PC-9 (cell line): ENCODE results near the gene BMERB1. TPM values are rescaled to one million over a fixed set of nuclear protein-coding genes. Genes with fewer than 3 reads are reported as not detected.

Experiments used
- BruUV-seq: library from RNA; stranded (reverse); fragments of 400-500 nt; replicated peaks from 2 replicates; lab custom pipeline; 2021; lab: Mats Ljungman, UMichigan
- CTCF ChIA-PET: fragments of 300-600 bp; sonication (Branson Sonifier 250); formaldehyde crosslinking; loops from one replicate; lab custom pipeline; 2022; ENCODE audit warnings: antibody characterized with exemption; lab: Charles Lee
- POLR2A ChIA-PET: fragments of 300-600 bp; sonication (Branson Sonifier 250); formaldehyde crosslinking; loops from one replicate; lab custom pipeline; 2022; ENCODE audit warnings: antibody characterized with exemption; ENCODE audit not compliant: unreplicated experiment; lab: Charles Lee
- DNase-seq, 2 experiments: peaks; one replicate each; pipeline versions ENCODE4 v3.0.0 to v3.0.0-alpha.2; 2015 to 2022; ENCODE audit warnings: mixed read lengths in 1 of 2
- H2AFZ ChIP-seq: fragments of 200-600 bp; sonication (generic); 2 replicates; pipeline ENCODE4 v1.8.1; 2017; ENCODE audit warnings: antibody characterized with exemption
- H3F3A ChIP-seq: fragments of 200-600 bp; sonication (generic); 2 replicates; pipeline ENCODE4 v1.8.1; 2017; ENCODE audit warnings: antibody characterized with exemption, mild to moderate bottlenecking, low read depth; ENCODE audit not compliant: insufficient read depth
- H3K27ac ChIP-seq: fragments of 200-600 bp; sonication (generic); 2 replicates; pipeline ENCODE4 v1.6.1; 2016; ENCODE audit warnings: mixed run types
- H3K27me3 ChIP-seq: fragments of 200-600 bp; sonication (generic); 2 replicates; pipeline ENCODE4 v1.6.1; 2016; ENCODE audit warnings: low read depth, mixed run types; ENCODE audit not compliant: insufficient read depth
- H3K36me3 ChIP-seq: fragments of 200-600 bp; sonication (generic); 2 replicates; pipeline ENCODE4 v1.6.1; 2016; ENCODE audit warnings: low read depth, mixed run types
- H3K4me1 ChIP-seq: fragments of 200-600 bp; sonication (generic); replicated peaks from 2 replicates; pipeline ENCODE4 v1.6.1; 2016; ENCODE audit warnings: mixed run types; ENCODE audit not compliant: insufficient read depth
- H3K4me2 ChIP-seq: fragments of 200-600 bp; sonication (generic); 2 replicates; pipeline ENCODE4 v1.6.1; 2017; ENCODE audit warnings: mixed run types
- H3K4me3 ChIP-seq: fragments of 200-600 bp; sonication (generic); 2 replicates; pipeline ENCODE4 v1.6.1; 2016; ENCODE audit warnings: mixed run types
- H3K79me2 ChIP-seq: fragments of 200-600 bp; sonication (generic); 2 replicates; pipeline ENCODE4 v1.6.1; 2017; ENCODE audit warnings: low read depth, mixed run types
- H3K9me2 ChIP-seq: fragments of 200-600 bp; sonication (generic); 2 replicates; pipeline ENCODE4 v1.8.1; 2017; ENCODE audit warnings: mild to moderate bottlenecking; ENCODE audit not compliant: insufficient read depth
- H3K9me3 ChIP-seq: fragments of 200-600 bp; sonication (generic); 2 replicates; pipeline ENCODE4 v1.8.1; 2016; ENCODE audit warnings: low read depth; ENCODE audit not compliant: insufficient read depth
- H4K20me1 ChIP-seq: fragments of 200-600 bp; sonication (generic); 2 replicates; pipeline ENCODE4 v1.8.1; 2017; ENCODE audit not compliant: insufficient read depth
- EZH2 ChIP-seq: fragments of 200-600 bp; sonication (generic); IDR thresholded peaks from 2 replicates; pipeline ENCODE4 v1.8.0; 2017; ENCODE audit warnings: antibody characterized with exemption, low read depth
- intact Hi-C: fragments of 100-400 bp; cut with micrococcal nuclease; formaldehyde crosslinking; loops from one replicate; pipeline ENCODE4 v1.10.0; 2022; ENCODE audit not compliant: unreplicated experiment
- total RNA-seq: library from RNA; stranded (reverse); gene quantifications from 2 replicates; pipeline ENCODE4 v1.2.3, GENCODE V29; 2021
- TF ChIP-seq, protein P1 (sequence below): fragments of 200-600 bp; sonication (generic); conservative IDR thresholded peaks from 2 replicates; pipeline ENCODE4 v1.6.1; 2017; ENCODE audit warnings: mixed run types, antibody characterized with exemption, mild to moderate bottlenecking, moderate library complexity

BMERB1 gene
- total RNA-seq, 1 experiment from 2014 or later: 4.3 TPM

DNA sequence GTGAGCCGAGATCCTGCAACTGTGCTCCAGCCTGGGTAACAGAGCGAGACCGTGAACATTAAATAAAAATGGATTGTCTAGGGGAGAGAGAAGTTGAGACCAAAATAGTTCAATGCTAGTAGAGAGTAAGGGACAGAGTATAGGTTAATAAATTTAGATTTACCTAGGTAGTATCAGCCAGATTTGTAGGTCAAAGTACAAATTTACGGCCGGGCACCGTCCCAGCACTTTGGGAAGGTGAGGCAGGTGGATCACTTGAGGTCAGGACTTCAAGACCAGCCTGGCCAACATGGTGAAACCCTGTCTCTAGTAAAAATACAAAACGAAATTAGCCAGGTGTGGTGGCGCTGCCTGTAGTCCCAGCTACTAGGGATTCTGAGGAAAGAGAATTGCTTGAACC, 12.2 kb upstream of the BMERB1 start:
- no peak for DNase-seq
- TF ChIP-seq, protein P1, sequence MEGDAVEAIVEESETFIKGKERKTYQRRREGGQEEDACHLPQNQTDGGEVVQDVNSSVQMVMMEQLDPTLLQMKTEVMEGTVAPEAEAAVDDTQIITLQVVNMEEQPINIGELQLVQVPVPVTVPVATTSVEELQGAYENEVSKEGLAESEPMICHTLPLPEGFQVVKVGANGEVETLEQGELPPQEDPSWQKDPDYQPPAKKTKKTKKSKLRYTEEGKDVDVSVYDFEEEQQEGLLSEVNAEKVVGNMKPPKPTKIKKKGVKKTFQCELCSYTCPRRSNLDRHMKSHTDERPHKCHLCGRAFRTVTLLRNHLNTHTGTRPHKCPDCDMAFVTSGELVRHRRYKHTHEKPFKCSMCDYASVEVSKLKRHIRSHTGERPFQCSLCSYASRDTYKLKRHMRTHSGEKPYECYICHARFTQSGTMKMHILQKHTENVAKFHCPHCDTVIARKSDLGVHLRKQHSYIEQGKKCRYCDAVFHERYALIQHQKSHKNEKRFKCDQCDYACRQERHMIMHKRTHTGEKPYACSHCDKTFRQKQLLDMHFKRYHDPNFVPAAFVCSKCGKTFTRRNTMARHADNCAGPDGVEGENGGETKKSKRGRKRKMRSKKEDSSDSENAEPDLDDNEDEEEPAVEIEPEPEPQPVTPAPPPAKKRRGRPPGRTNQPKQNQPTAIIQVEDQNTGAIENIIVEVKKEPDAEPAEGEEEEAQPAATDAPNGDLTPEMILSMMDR: no peak
- no peak for TF ChIP-seq EZH2
- Histone ChIP-seq H3K4me2 (no peak overlapping the region), H3K36me3 (no peaks in the 10 kb centered on the region), H3K4me3 (no peak overlapping the region), H3K27me3 (no peaks in the 10 kb centered on the region), H3K9me3 (no peaks in the 10 kb centered on the region), H4K20me1 (no peaks in the 10 kb centered on the region), H3K79me2 (no peaks in the 10 kb centered on the region), H3K9me2 (no peaks in the 10 kb centered on the region), H3K4me1 (peaks cover 4% of the 10 kb centered on the region; the same call in 1 of the 2 replicates), H3K27ac (no peak overlapping the region), H3F3A (0 out of 2 replicates have a peak, but pooled peaks cover 3% of the 10 kb centered on the region), H2AFZ (no peak overlapping the region)
- no TSS peak for BruUV-seq
- POLR2A ChIA-PET: no interaction called here
- CTCF ChIA-PET: no interaction called here
- intact Hi-C loops: no loop called here

DNA sequence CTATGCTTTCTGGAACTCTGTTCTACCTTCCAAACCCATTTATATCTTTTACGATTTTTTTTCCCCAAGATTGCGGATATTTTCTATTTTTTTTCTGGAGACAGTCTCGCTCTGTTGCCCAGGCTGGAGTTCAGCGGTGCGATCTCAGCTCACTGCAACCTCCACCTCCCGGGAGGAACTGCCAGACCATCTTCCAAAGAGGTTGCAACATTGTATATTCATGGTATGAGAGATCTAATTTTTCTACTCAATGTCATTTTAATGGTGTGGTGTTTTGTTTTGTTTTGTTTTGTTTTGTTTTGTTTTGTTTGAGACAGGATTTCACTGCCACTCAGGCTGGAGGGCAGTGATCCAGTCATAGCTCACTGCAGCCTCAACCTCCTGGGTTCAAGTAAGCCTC, 8.5 kb upstream of the BMERB1 start:
- BruUV-seq: no TSS peak
- ChIA-PET POLR2A (interaction anchor here (0.6 kb wide), 1 partner anchor 75 kb away, joined by 6 read pairs; no protein-coding TSS in a partner anchor), CTCF (interaction anchor here (0.7 kb wide), 1 partner anchor 14 kb away, joined by 5 read pairs; no protein-coding TSS in a partner anchor)
- intact Hi-C loops: no loop called here
- DNase-seq: no peak
- TF ChIP-seq, protein P1: no peak
- no peak for TF ChIP-seq EZH2
- Histone ChIP-seq H3K9me3 (no peaks in the 10 kb centered on the region), H3K79me2 (no peaks in the 10 kb centered on the region), H3K4me2 (no peak overlapping the region), H4K20me1 (no peaks in the 10 kb centered on the region), H2AFZ (no peak overlapping the region), H3K4me3 (no peak overlapping the region), H3K4me1 (no peaks in the 10 kb centered on the region), H3F3A (no peaks in the 10 kb centered on the region), H3K27ac (no peak overlapping the region), H3K36me3 (no peaks in the 10 kb centered on the region), H3K9me2 (no peaks in the 10 kb centered on the region), H3K27me3 (no peaks in the 10 kb centered on the region)

DNA sequence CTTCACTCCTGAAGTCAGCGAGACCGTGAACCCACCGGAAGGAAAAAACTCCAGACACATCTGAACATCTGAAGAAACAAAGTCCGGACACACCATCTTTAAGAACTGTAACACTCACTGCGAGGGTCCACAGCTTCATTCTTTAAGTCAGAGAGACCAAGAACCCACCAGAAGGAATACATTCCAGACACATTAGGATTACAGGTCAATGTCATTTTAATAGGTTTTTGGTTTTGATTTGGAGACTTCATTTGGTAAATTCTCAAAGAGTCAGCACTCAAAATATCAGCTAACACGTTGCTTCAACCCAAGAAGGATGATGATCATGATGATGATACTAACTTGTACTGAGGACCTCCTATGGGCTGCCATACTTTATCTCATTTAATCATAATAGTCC, 7.6 kb upstream of the BMERB1 start:
- TF ChIP-seq EZH2: no peak
- TF ChIP-seq, protein P1: no peak
- no peaks in the 10 kb centered on the region for H4K20me1 ChIP-seq
- H3K79me2 ChIP-seq: no peaks in the 10 kb centered on the region
- intact Hi-C loops: no loop called here
- DNase-seq: no peak
- H3K4me2 ChIP-seq: no peak overlapping the region
- no peaks in the 10 kb centered on the region for H3K9me2 ChIP-seq
- no peaks in the 10 kb centered on the region for H3K27me3 ChIP-seq
- no TSS peak for BruUV-seq
- no peak overlapping the region for H2AFZ ChIP-seq
- H3K9me3 ChIP-seq: no peaks in the 10 kb centered on the region
- POLR2A ChIA-PET: no interaction called here
- CTCF ChIA-PET: no interaction called here
- H3F3A ChIP-seq: no peaks in the 10 kb centered on the region
- H3K4me1 ChIP-seq: no peaks in the 10 kb centered on the region
- no peak overlapping the region for H3K27ac ChIP-seq
- no peak overlapping the region for H3K4me3 ChIP-seq
- H3K36me3 ChIP-seq: no peaks in the 10 kb centered on the region
